T-helper 2 cell (primary cell): Measurements from ENCODE around the gene DIDO1.
"Not testable (repeated sequence)": the region's sequence is repeated elsewhere in the genome, so short reads cannot be mapped to it uniquely, and the experiment has no call there.

ENCODE experiments used
- DNase-seq, 5 experiments: peaks; one replicate each; pipeline versions ENCODE4 v3.0.0 to v3.0.0-alpha.2; 2012 to 2022

DIDO1 gene

GRCh38 chr20:62925420-62926228, 681 bp downstream of the DIDO1 start:
- DNase-seq, result peak in 3 of 5 experiments; percentile 43 to 58 (median 55)

GRCh38 chr20:62925076-62925419, 1.3 kb downstream of the DIDO1 start:
- DNase-seq, result no peak

GRCh38 chr20:62924442-62925075, 1.7 kb downstream of the DIDO1 start:
- peak in 3 of 5 experiments; percentile 19 to 62 (median 25) for DNase-seq

GRCh38 chr20:62923669-62924441, 2.5 kb downstream of the DIDO1 start:
- DNase-seq, result no peak

- DNase-seq, result not testable (repeated sequence)
Observed at GRCh38 chr20:62923059-62923668, 3.1 kb downstream of the DIDO1 start.

GRCh38 chr20:62922451-62922921, 3.8 kb downstream of the DIDO1 start:
- peak in 3 of 5 experiments; percentile 35 to 90 (median 55) for DNase-seq

- peak in 4 of 5 experiments; percentile 47 to 75 (median 54) for DNase-seq
Observed at GRCh38 chr20:62921119-62921687, 5.1 kb downstream of the DIDO1 start.

- no peak for DNase-seq
Observed at GRCh38 chr20:62920039-62920645, 6.2 kb downstream of the DIDO1 start.

- DNase-seq, result peak in 3 of 5 experiments; percentile 46 to 92 (median 47)
Observed at GRCh38 chr20:62918831-62919230, 7.5 kb downstream of the DIDO1 start.

GRCh38 chr20:62918147-62918546, 8.2 kb downstream of the DIDO1 start:
- peak in 1 of 5 experiments; percentile 88 for DNase-seq

- no peak for DNase-seq
Observed at GRCh38 chr20:62917720-62918119, 8.6 kb downstream of the DIDO1 start.

- DNase-seq, result no peak
Observed at GRCh38 chr20:62916703-62917476, 9.4 kb downstream of the DIDO1 start.

- DNase-seq, result peak in 1 of 5 experiments; percentile 34
Observed at GRCh38 chr20:62914970-62915457, 11.3 kb downstream of the DIDO1 start.

- DNase-seq, result no peak
Observed at GRCh38 chr20:62914436-62914835, 11.9 kb downstream of the DIDO1 start.

- DNase-seq, result no peak
Observed at GRCh38 chr20:62913043-62913630, 13.2 kb downstream of the DIDO1 start.

GRCh38 chr20:62911701-62912280, 14.5 kb downstream of the DIDO1 start:
- no peak for DNase-seq

- no peak for DNase-seq
Observed at GRCh38 chr20:62910777-62911497, 15.4 kb downstream of the DIDO1 start.

GRCh38 chr20:62910217-62910766, 16.0 kb downstream of the DIDO1 start:
- DNase-seq, result no peak
